ENCODE results near the gene CNTNAP2.
"Not testable (repeated sequence)": the region's sequence is repeated elsewhere in the genome, so short reads cannot be mapped to it uniquely, and the experiment has no call there.

Gene CNTNAP2

GRCh38 chr7:148397056-148397455, 2280.5 kb downstream of the CNTNAP2 start:
- no peak for DNase-seq

- DNase-seq: no peak
Measured at GRCh38 chr7:148397551-148397950, 2280.9 kb downstream of the CNTNAP2 start.

GRCh38 chr7:148397985-148398384, 2281.4 kb downstream of the CNTNAP2 start:
- DNase-seq: no peak

GRCh38 chr7:148398844-148399365, 2282.3 kb downstream of the CNTNAP2 start:
- no peak for DNase-seq

GRCh38 chr7:148400101-148400500, 2283.5 kb downstream of the CNTNAP2 start:
- DNase-seq: no peak

GRCh38 chr7:148402159-148402558, 2285.6 kb downstream of the CNTNAP2 start:
- DNase-seq: no peak

GRCh38 chr7:148403466-148403993, 2286.9 kb downstream of the CNTNAP2 start:
- DNase-seq: peak; percentile 46

GRCh38 chr7:148408307-148408706, 2291.7 kb downstream of the CNTNAP2 start:
- DNase-seq: no peak

- no peak for DNase-seq
Measured at GRCh38 chr7:148410905-148411304, 2294.3 kb downstream of the CNTNAP2 start.

- DNase-seq: no peak
Measured at GRCh38 chr7:148412691-148413090, 2296.1 kb downstream of the CNTNAP2 start.

- no peak for DNase-seq
Measured at GRCh38 chr7:148419856-148420832, 2303.5 kb downstream of the CNTNAP2 start.

- DNase-seq: no peak
Measured at GRCh38 chr7:148422030-148422429, 2305.4 kb downstream of the CNTNAP2 start.

- DNase-seq: not testable (repeated sequence)
Measured at GRCh38 chr7:148426393-148426792, 2309.8 kb downstream of the CNTNAP2 start.

GRCh38 chr7:148430690-148431089, 2314.1 kb downstream of the CNTNAP2 start:
- not testable (repeated sequence) for DNase-seq

GRCh38 chr7:148433521-148434180, 2317.1 kb downstream of the CNTNAP2 start:
- peak; percentile 9 for DNase-seq

GRCh38 chr7:148434181-148434757, 2317.7 kb downstream of the CNTNAP2 start:
- no peak for DNase-seq

- no peak for DNase-seq
Measured at GRCh38 chr7:148434887-148435286, 2318.3 kb downstream of the CNTNAP2 start.

GRCh38 chr7:148435715-148436114, 2319.1 kb downstream of the CNTNAP2 start:
- no peak for DNase-seq

GRCh38 chr7:148436135-148436534, 2319.5 kb downstream of the CNTNAP2 start:
- DNase-seq: no peak

- DNase-seq: no peak
Measured at GRCh38 chr7:148436571-148436970, 2320.0 kb downstream of the CNTNAP2 start.

- no peak for DNase-seq
Measured at GRCh38 chr7:148437043-148437442, 2320.4 kb downstream of the CNTNAP2 start.

GRCh38 chr7:148442141-148442655, 2325.6 kb downstream of the CNTNAP2 start:
- DNase-seq: no peak

- no peak for DNase-seq
Measured at GRCh38 chr7:148442933-148443332, 2326.3 kb downstream of the CNTNAP2 start.
